ENCODE results near the gene FCHO1.
"Not testable (repeated sequence)": the region's sequence is repeated elsewhere in the genome, so short reads cannot be mapped to it uniquely, and the experiment has no call there.

- TF ChIP-seq CTCF (IDR thresholded peaks at IDR 0.05; ENCODE audit: extremely low read depth in 1 of 2, insufficient read depth in 1 of 2, low read depth in 1 of 2, low read length in 2 of 2); POLR2AphosphoS5 (IDR thresholded peaks at IDR 0.05; ENCODE audit: insufficient read depth, low read depth, low read length); EZH2 (IDR thresholded peaks at IDR 0.05; ENCODE audit: borderline replicate concordance, low read depth, low read length, severe bottlenecking): not testable (repeated sequence)
Measured at GRCh38 chr19:17777840-17778239, 26.6 kb downstream of the FCHO1 start.
